Neural cell (in vitro differentiated cells): ENCODE measurements around the gene DEPDC5. TPM values are rescaled to one million over a fixed set of nuclear protein-coding genes. Genes with fewer than 3 reads are reported as not detected.
A peak's percentile ranks its signal among the peaks of the same experiment; 100 is the strongest.

Source experiments
- H2AFZ ChIP-seq: fragments of 200-600, 300-800 bp; sonication (generic), shearing (Covaris generic); 2 replicates; pipeline ENCODE4 v1.6.0; 2014; ENCODE audit warnings: low read depth, mild to moderate bottlenecking, antibody characterized with exemption, low read length, moderate library complexity
- H3F3A ChIP-seq: fragments of 200-600 bp; shearing (Covaris generic); 2 replicates; pipeline ENCODE4 v1.6.1; 2016; ENCODE audit warnings: mild to moderate bottlenecking, moderate library complexity, mixed read lengths, antibody characterized with exemption, low read length; ENCODE audit not compliant: insufficient read depth, poor library complexity, severe bottlenecking
- H3K27ac ChIP-seq: fragments of 200-600, 300-800 bp; sonication (generic), shearing (Covaris generic); 2 replicates; pipeline ENCODE4 v1.5.1; 2014; ENCODE audit warnings: mild to moderate bottlenecking, low read length, moderate library complexity
- H3K27me3 ChIP-seq: fragments of 300-800, 200-600 bp; sonication (generic), shearing (Covaris generic); 2 replicates; pipeline ENCODE4 v1.6.0; 2014; ENCODE audit warnings: mild to moderate bottlenecking, low read depth, low read length, moderate library complexity; ENCODE audit not compliant: insufficient read depth
- H3K36me3 ChIP-seq: fragments of 300-800, 200-600 bp; sonication (generic), shearing (Covaris generic); 2 replicates; pipeline ENCODE4 v1.5.1; 2014; ENCODE audit warnings: mild to moderate bottlenecking, antibody characterized with exemption, low read length, moderate library complexity; ENCODE audit not compliant: insufficient read depth
- H3K4me2 ChIP-seq: fragments of 300-800, 200-600 bp; sonication (generic), shearing (Covaris generic); 2 replicates; pipeline ENCODE4 v1.6.0; 2014; ENCODE audit warnings: mild to moderate bottlenecking, low read length
- H3K4me3 ChIP-seq: fragments of 300-800, 200-600 bp; sonication (generic), shearing (Covaris generic); 2 replicates; pipeline ENCODE4 v1.5.1; 2014; ENCODE audit warnings: mild to moderate bottlenecking, low read length, moderate library complexity
- H3K79me2 ChIP-seq: fragments of 200-600 bp; shearing (Covaris generic); replicated peaks from 2 replicates; pipeline ENCODE4 v1.6.0; 2014; ENCODE audit warnings: mild to moderate bottlenecking, low read length, moderate library complexity; ENCODE audit not compliant: insufficient read depth
- H3K9ac ChIP-seq: fragments of 300-800, 200-600 bp; sonication (generic), shearing (Covaris generic); 2 replicates; pipeline ENCODE4 v1.6.1; 2016; ENCODE audit warnings: mild to moderate bottlenecking, low read length, mixed read lengths
- H3K9me2 ChIP-seq: fragments of 200-600 bp; shearing (Covaris generic); 2 replicates; pipeline ENCODE4 v1.6.1; 2016; ENCODE audit warnings: mild to moderate bottlenecking, low read length, mixed read lengths; ENCODE audit not compliant: insufficient read depth
- H3K9me3 ChIP-seq: fragments of 200-600, 300-800 bp; sonication (generic), shearing (Covaris generic); 2 replicates; pipeline ENCODE4 v1.6.1; 2016; ENCODE audit warnings: mild to moderate bottlenecking, mixed run types, low read length, moderate library complexity, mixed read lengths
- H4K20me1 ChIP-seq: fragments of 200-600 bp; shearing (Covaris generic); 2 replicates; pipeline ENCODE4 v1.6.1; 2016; ENCODE audit warnings: mild to moderate bottlenecking, mixed run types; ENCODE audit not compliant: insufficient read depth
- CTCF ChIP-seq: fragments of 450-650 bp; IDR thresholded peaks from 2 replicates; pipeline ENCODE4 v1.5.1; 2014; ENCODE audit warnings: antibody characterized with exemption, mild to moderate bottlenecking, moderate library complexity; ENCODE audit not compliant: poor library complexity, severe bottlenecking
- EP300 ChIP-seq: fragments of 450-650 bp; conservative IDR thresholded peaks from 2 replicates; pipeline ENCODE4 v1.6.1; 2014; ENCODE audit warnings: antibody characterized with exemption, mild to moderate bottlenecking, moderate library complexity; ENCODE audit not compliant: poor library complexity, severe bottlenecking
- EZH2 ChIP-seq: fragments of 200-600, 300-800 bp; shearing (Covaris generic), sonication (generic); IDR thresholded peaks from 2 replicates; pipeline ENCODE4 v1.6.1; 2014; ENCODE audit warnings: antibody characterized with exemption, low read length, borderline replicate concordance, mild to moderate bottlenecking; ENCODE audit not compliant: insufficient read depth, poor library complexity, severe bottlenecking
- MXI1 ChIP-seq: fragments of 450-650 bp; conservative IDR thresholded peaks from 2 replicates; pipeline ENCODE4 v1.6.1; 2014; ENCODE audit warnings: antibody characterized with exemption, mild to moderate bottlenecking; ENCODE audit not compliant: poor library complexity, severe bottlenecking
- POLR2AphosphoS5 ChIP-seq: IDR thresholded peaks from 2 replicates; pipeline ENCODE4 v1.6.1; 2012
- RAD21 ChIP-seq: fragments of 450-650 bp; conservative IDR thresholded peaks from 2 replicates; pipeline ENCODE4 v1.6.1; 2014; ENCODE audit warnings: antibody characterized with exemption, mild to moderate bottlenecking, moderate library complexity
- SMC3 ChIP-seq: fragments of 450-650 bp; conservative IDR thresholded peaks from 2 replicates; pipeline ENCODE4 v1.6.1; 2014; ENCODE audit warnings: antibody characterized with exemption, mild to moderate bottlenecking, moderate library complexity; ENCODE audit not compliant: poor library complexity
- TAF1 ChIP-seq: IDR thresholded peaks from 2 replicates; pipeline ENCODE4 v1.6.1; 2012; ENCODE audit warnings: low read depth
- polyA plus RNA-seq: library from polyadenylated mRNA; depleted of rRNA; stranded (reverse); fragments of >200 nt; gene quantifications from 2 replicates; pipeline ENCODE4 v1.2.3, GENCODE V29; 2014
- TF ChIP-seq, protein P1 (sequence below): IDR thresholded peaks from 2 replicates; pipeline ENCODE4 v1.6.1; 2012; ENCODE audit warnings: borderline replicate concordance

DEPDC5 gene
- polyA plus RNA-seq, 1 donor from 2014 or later = 11.3 TPM

GRCh38 chr22:31948002-31948401, 194.2 kb downstream of the DEPDC5 start:
- peaks cover 32% of the 10 kb centered on the region for H4K20me1 ChIP-seq
- H3K9ac ChIP-seq = no peak overlapping the region
- H3K79me2 ChIP-seq = peaks cover 87% of the 10 kb centered on the region
- H3K4me2 ChIP-seq = peak overlapping the region; percentile 95
- no peaks in the 10 kb centered on the region for H3K36me3 ChIP-seq
- no peaks in the 10 kb centered on the region for H3F3A ChIP-seq
- H3K27me3 ChIP-seq = no peaks in the 10 kb centered on the region
- no peaks in the 10 kb centered on the region for H3K9me3 ChIP-seq
- TF ChIP-seq, protein P1, sequence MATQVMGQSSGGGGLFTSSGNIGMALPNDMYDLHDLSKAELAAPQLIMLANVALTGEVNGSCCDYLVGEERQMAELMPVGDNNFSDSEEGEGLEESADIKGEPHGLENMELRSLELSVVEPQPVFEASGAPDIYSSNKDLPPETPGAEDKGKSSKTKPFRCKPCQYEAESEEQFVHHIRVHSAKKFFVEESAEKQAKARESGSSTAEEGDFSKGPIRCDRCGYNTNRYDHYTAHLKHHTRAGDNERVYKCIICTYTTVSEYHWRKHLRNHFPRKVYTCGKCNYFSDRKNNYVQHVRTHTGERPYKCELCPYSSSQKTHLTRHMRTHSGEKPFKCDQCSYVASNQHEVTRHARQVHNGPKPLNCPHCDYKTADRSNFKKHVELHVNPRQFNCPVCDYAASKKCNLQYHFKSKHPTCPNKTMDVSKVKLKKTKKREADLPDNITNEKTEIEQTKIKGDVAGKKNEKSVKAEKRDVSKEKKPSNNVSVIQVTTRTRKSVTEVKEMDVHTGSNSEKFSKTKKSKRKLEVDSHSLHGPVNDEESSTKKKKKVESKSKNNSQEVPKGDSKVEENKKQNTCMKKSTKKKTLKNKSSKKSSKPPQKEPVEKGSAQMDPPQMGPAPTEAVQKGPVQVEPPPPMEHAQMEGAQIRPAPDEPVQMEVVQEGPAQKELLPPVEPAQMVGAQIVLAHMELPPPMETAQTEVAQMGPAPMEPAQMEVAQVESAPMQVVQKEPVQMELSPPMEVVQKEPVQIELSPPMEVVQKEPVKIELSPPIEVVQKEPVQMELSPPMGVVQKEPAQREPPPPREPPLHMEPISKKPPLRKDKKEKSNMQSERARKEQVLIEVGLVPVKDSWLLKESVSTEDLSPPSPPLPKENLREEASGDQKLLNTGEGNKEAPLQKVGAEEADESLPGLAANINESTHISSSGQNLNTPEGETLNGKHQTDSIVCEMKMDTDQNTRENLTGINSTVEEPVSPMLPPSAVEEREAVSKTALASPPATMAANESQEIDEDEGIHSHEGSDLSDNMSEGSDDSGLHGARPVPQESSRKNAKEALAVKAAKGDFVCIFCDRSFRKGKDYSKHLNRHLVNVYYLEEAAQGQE = no peak
- no peak for TF ChIP-seq TAF1
- no peak for TF ChIP-seq CTCF
- TF ChIP-seq EZH2 = no peak
- H2AFZ ChIP-seq = no peak overlapping the region
- peak overlapping the region; percentile 77 for H3K4me3 ChIP-seq
- H3K27ac ChIP-seq = peak overlapping the region; percentile 91
- H3K9me2 ChIP-seq = no peaks in the 10 kb centered on the region

DNA sequence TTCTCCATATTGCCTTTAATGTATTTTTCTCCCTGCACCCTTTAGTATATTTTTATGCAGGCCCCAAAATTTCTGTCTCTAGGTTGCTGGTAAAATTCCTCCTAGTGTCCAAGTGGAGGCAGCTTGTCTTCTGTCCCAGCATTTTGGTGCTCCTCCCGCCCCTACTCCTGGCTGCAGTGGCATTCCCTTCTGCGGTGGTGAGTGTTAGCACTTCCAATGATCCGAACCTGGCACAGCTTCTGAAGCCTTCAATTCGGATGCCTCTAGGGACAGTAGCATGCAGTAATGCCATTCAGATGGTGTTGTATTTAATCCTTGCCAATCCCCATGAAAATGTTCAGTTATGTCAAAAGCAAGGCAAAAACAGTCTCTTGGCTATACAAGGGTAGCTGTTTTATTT, 196.4 kb downstream of the DEPDC5 start:
- no peak overlapping the region for H3K27ac ChIP-seq
- no peaks in the 10 kb centered on the region for H3K27me3 ChIP-seq
- H3K79me2 ChIP-seq = peaks cover 99% of the 10 kb centered on the region
- no peak overlapping the region for H3K9ac ChIP-seq
- no peak for TF ChIP-seq EZH2
- TF ChIP-seq SMC3 = no peak
- no peak for TF ChIP-seq POLR2AphosphoS5
- no peak for TF ChIP-seq TAF1
- TF ChIP-seq EP300 = no peak
- TF ChIP-seq MXI1 = no peak
- TF ChIP-seq CTCF = no peak
- TF ChIP-seq, protein P1 = no peak
- TF ChIP-seq RAD21 = no peak
- peaks cover 45% of the 10 kb centered on the region for H4K20me1 ChIP-seq
- H3K9me2 ChIP-seq = no peaks in the 10 kb centered on the region
- H3K36me3 ChIP-seq = no peaks in the 10 kb centered on the region
- H2AFZ ChIP-seq = no peak overlapping the region
- no peaks in the 10 kb centered on the region for H3F3A ChIP-seq
- no peaks in the 10 kb centered on the region for H3K9me3 ChIP-seq
- H3K4me2 ChIP-seq = no peak overlapping the region
- H3K4me3 ChIP-seq = peak overlapping the region; percentile 1
